Tibial nerve (tissue), 3 donors: ENCODE results near the gene NELL1.

ENCODE experiments used
- CTCF ChIP-seq, 5 experiments: fragments of 200-600 bp in 3 of 5; fragments of 450-650 bp in 2 of 5; sonication (generic) in 3 of 5; IDR thresholded peaks; one replicate each; pipeline ENCODE4 v1.5.1; 2016 to 2019; ENCODE audit warnings: antibody characterized with exemption in 5 of 5, mild to moderate bottlenecking in 3 of 5, moderate library complexity in 2 of 5
- POLR2A ChIP-seq, 2 donors: fragments of 450-650 bp; IDR thresholded peaks; one replicate each; pipeline ENCODE4 v1.6.1; 2017; ENCODE audit warnings: antibody characterized with exemption in 2 of 2, mild to moderate bottlenecking in 2 of 2, moderate library complexity in 2 of 2

DNA sequence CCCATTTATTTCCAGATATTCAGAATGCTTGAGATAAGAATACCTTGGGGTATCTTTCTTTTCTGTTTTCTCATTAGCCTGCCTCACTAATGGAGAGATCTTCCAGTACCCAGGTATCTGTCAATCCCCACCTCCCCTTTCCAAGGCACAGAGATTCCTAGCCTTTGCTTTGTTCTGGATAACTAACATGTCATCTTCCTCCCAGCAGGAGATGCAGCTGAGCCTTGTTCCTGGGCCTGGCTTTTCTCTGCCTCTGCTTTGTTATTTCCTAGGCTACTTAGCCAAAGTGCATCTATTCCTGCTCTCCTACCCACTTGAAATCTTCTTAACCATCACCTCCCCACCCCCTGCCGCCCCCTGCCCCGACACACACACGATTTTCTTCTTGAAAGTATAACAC is 297.1 kb downstream of the NELL1 start:
- TF ChIP-seq CTCF (IDR thresholded peaks at IDR 0.05) (no peak), POLR2A (IDR thresholded peaks at IDR 0.05) (no peak)
